GM21381 (cell line): ENCODE data around the gene NTS.
A peak's percentile ranks its signal among the peaks of the same experiment; 100 is the strongest.

ENCODE experiments used
- ATAC-seq: cut with Tn5 transposase; IDR thresholded peaks from one replicate; pipeline ENCODE4 v1.9.1; 2021; ENCODE audit warnings: mild to moderate bottlenecking, moderate library complexity; ENCODE audit not compliant: unreplicated experiment

The NTS gene

DNA sequence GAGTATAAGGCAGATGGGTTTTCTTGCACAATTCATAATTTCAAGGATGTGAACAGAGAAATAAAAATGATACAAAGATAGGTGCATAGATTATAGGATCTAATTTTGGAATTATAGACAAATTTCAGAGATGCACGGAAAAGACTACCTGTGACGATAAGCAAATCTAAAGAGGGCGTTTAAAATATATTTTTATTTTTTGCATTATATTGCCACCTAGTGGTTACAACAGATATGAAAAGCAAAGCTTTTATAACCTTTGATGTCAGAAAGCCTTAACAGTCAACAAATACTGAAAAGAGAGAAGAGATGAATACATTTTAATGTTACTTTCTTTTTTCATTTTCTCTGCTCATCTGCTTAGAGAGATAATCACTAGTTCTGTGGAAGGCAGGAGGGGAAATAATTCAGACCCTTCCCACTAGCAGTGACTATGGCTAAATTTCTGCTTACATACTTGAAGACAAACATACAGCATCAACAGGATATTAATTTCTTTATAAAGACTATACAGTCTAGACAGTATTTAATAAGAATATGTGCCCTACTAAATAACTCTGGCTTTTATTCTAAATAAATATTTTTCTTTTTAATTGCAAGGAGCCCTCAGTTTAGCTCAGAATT is 46.3 kb downstream of the NTS start:
- peak; percentile 74 for ATAC-seq

DNA sequence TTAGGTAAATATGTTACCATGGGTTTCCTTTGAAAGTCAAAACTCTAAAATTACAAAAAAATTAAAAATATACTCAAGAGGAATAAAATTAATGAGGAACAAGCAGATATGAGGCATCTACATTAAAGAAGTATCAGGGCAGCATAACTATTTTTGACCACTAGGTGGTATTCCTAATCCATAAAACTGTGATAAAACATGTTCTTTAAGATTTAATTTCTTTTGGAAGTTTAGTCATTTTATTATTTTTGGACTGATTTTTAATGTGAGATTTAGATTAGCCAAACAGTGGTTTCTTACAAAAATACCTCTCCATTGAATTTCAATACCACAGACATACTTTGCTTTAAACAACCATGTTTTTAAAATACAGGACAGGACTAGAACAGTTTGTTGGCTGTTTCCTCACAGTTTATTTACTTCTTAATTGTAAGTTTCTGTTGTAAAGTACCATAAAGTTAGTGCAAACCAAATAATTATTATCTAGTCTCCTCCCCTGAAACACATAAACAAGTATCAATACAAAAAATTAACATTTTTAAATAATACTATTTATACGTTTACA is 49.8 kb downstream of the NTS start:
- ATAC-seq, result no peak

DNA sequence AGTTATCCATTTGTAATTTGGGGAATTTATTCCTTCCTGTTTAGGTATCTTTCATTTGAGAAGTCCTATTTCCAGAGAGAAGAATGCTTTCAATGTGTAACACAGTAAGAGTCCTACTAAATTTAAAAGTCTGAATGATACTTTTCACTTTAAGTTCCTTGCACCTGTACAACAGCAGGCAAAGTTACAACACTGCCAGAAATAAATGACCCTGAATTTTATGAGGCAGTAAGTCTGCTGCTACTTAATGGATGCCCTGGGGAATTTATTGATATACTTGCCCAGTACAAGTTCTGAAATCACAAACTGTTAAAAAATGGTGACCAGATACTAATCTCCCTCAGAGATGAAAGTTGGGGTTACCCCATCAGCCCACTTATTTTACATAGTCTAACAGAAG is 53.1 kb downstream of the NTS start:
- no peak for ATAC-seq
